Transverse colon (tissue), 4 donors: Measurements from ENCODE around the gene PROSER3. TPM values are rescaled to one million over a fixed set of nuclear protein-coding genes. Genes with fewer than 3 reads are reported as not detected.
A peak's percentile ranks its signal among the peaks of the same experiment; 100 is the strongest.

Experiments used
- DNase-seq: peaks from one replicate; pipeline ENCODE4 v3.0.0-alpha.2; 2019
- H3K27ac ChIP-seq, 4 donors: fragments of 200-600 bp; sonication (generic); 2 replicates each; pipeline ENCODE4 v1.5.1; 2016 to 2018; ENCODE audit warnings: inconsistent platforms in 4 of 4
- H3K27me3 ChIP-seq: fragments of 200-600 bp; sonication (generic); 2 replicates; pipeline ENCODE4 v1.5.1; 2017; ENCODE audit warnings: inconsistent platforms
- H3K36me3 ChIP-seq, 4 donors: fragments of 200-600 bp; sonication (generic); 2 replicates each; pipeline ENCODE4 v1.5.1; 2017 to 2019; ENCODE audit warnings: inconsistent platforms in 4 of 4
- H3K4me1 ChIP-seq, 4 donors: fragments of 200-600 bp; sonication (generic); 2 replicates each; pipeline ENCODE4 v1.5.1; 2017 to 2020; ENCODE audit warnings: inconsistent platforms in 4 of 4
- H3K4me3 ChIP-seq, 4 donors: fragments of 200-600 bp; sonication (generic); 1 replicate in 1 of 4; 2 replicates in 3 of 4; pipeline versions ENCODE4 v1.5.1 to v1.6.1; 2017 to 2019; ENCODE audit warnings: inconsistent platforms in 4 of 4
- H3K9me3 ChIP-seq, 2 donors: fragments of 200-600 bp; sonication (generic); 2 replicates each; pipeline ENCODE4 v1.5.1; 2017 to 2019; ENCODE audit warnings: inconsistent platforms in 2 of 2
- EP300 ChIP-seq: sonication (generic); formaldehyde crosslinking; IDR thresholded peaks from one replicate; pipeline ENCODE4 v1.6.1; 2017; ENCODE audit warnings: antibody characterized with exemption, low read depth
- POLR2A ChIP-seq: fragments of 450-650 bp; IDR thresholded peaks from one replicate; pipeline ENCODE4 v1.6.1; 2016; ENCODE audit warnings: antibody characterized with exemption, mild to moderate bottlenecking, moderate library complexity
- POLR2AphosphoS5 ChIP-seq, 3 donors: sonication (generic); formaldehyde crosslinking; IDR thresholded peaks; one replicate each; pipeline ENCODE4 v1.6.1; 2016; ENCODE audit warnings: antibody characterized with exemption in 3 of 3
- WGBS, 2 donors: methylation state at CpG; one replicate each; pipeline ENCODE4 v1.1.5; 2018; ENCODE audit warnings: low coverage in 1 of 2; 5-methylcytosine and 5-hydroxymethylcytosine counted together
- in situ Hi-C, 4 donors: fragments of 200-750 bp; cut with MboI; loops; one replicate each; pipeline versions ENCODE4 v1.15.0 to v1.15.1; 2017; ENCODE audit warnings: low sequenced_read_pairs in 3 of 4, low pct_ligation_motif_present in 1 of 4, low pct_unique_long_range_greater_than_20kb in 1 of 4
- intact Hi-C: fragments of 100-400 bp; cut with DNase I; formaldehyde crosslinking; loops from one replicate; pipeline ENCODE4 v1.15.1; 2023; ENCODE audit warnings: low total_unique reads
- total RNA-seq, 4 donors: library from RNA; depleted of rRNA; stranded (reverse); fragments of >200 nt; gene quantifications; one replicate each; pipeline ENCODE4 v1.1.0, GENCODE V29; 2016
- TF ChIP-seq, protein P1 (sequence below), 5 experiments: fragments of 200-600 bp in 3 of 5; fragments of 450-650 bp in 2 of 5; sonication (generic) in 3 of 5; IDR thresholded peaks; 1 replicate in 2 of 5; 2 replicates in 3 of 5; pipeline ENCODE4 v1.5.1; 2016 to 2017; ENCODE audit warnings: antibody characterized with exemption in 5 of 5, inconsistent platforms in 3 of 5, mild to moderate bottlenecking in 2 of 5, moderate library complexity in 1 of 5

Gene PROSER3
- total RNA-seq, 4 donors from 2014 or later = 9.2 to 42.8 (median 24.6) TPM

DNA sequence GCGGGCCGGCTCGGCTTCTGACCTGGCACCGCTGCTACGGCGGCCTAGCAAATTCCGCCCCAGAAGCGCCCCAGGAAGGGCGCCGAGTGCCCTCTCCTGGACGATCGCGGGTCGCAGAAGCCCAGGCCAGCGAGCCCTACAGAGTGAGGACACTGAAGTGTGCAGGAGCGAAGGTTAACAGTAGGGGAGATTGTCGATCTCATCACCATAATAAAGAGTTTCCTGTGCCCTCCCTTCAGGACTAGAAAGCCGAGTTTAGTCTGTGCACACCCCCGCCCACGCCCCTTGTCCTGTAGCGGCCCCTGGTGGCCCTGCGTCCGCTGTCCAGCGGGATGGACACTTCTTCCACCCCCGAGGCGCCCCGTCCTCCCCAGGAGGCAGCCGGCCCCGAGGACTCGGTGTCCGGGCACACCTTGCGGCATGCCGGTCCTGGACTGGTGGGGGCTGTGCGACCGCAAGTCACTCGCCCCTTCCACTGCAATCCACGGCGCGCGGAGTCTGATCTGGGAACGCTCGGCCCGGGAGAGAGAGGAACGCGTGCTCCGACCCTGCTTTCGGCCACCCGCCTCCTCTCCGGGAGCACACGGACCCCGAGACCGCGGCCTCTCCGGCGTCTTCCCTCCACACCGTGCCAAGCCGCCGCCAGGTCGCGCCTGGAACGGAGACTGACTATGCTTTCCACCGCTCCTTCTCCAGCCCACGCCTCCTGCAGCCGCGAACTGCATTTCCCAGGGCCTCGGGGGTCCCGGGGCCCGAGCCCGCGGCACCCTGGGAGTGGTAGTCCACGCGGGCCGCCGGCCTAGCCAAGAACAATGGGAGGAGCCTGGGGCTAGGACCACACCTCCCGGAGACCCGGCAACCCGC is 40.9 kb upstream of the PROSER3 start:
- no peaks in the 10 kb centered on the region for H3K27me3 ChIP-seq
- peak; percentile 89 for DNase-seq
- peaks cover 18 to 28% (median 24%) of the 10 kb centered on the region in 4 donors for H3K4me1 ChIP-seq
- H3K4me3 ChIP-seq = peak overlapping the region; percentile 75 to 89 (median 86)
- peak in 2 of 3 donors; percentile 53 to 54 for TF ChIP-seq POLR2AphosphoS5 (IDR thresholded peaks at IDR 0.05)
- TF ChIP-seq, protein P1, sequence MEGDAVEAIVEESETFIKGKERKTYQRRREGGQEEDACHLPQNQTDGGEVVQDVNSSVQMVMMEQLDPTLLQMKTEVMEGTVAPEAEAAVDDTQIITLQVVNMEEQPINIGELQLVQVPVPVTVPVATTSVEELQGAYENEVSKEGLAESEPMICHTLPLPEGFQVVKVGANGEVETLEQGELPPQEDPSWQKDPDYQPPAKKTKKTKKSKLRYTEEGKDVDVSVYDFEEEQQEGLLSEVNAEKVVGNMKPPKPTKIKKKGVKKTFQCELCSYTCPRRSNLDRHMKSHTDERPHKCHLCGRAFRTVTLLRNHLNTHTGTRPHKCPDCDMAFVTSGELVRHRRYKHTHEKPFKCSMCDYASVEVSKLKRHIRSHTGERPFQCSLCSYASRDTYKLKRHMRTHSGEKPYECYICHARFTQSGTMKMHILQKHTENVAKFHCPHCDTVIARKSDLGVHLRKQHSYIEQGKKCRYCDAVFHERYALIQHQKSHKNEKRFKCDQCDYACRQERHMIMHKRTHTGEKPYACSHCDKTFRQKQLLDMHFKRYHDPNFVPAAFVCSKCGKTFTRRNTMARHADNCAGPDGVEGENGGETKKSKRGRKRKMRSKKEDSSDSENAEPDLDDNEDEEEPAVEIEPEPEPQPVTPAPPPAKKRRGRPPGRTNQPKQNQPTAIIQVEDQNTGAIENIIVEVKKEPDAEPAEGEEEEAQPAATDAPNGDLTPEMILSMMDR (IDR thresholded peaks at IDR 0.05) = peak; percentile 90 to 97 (median 93)
- TF ChIP-seq EP300 = no peak
- peak; percentile 44 for TF ChIP-seq POLR2A
- in situ Hi-C loops = no loop called here
- no peaks in the 10 kb centered on the region for H3K9me3 ChIP-seq
- intact Hi-C loops = loop anchor here (10.0 kb wide), 1 partner anchor 172 kb away; the partner anchor contains the start of gene TMEM147
- H3K27ac ChIP-seq = peak overlapping the region; percentile 91 to 95 (median 92)
- peaks cover 0 to 6% (median 0%) of the 10 kb centered on the region in 4 donors for H3K36me3 ChIP-seq
- WGBS, 2 donors = 1% methylated on average over 62 of the region's 77 CpGs; no CpG with 5 or more reads in 1 of the 2 donors

DNA sequence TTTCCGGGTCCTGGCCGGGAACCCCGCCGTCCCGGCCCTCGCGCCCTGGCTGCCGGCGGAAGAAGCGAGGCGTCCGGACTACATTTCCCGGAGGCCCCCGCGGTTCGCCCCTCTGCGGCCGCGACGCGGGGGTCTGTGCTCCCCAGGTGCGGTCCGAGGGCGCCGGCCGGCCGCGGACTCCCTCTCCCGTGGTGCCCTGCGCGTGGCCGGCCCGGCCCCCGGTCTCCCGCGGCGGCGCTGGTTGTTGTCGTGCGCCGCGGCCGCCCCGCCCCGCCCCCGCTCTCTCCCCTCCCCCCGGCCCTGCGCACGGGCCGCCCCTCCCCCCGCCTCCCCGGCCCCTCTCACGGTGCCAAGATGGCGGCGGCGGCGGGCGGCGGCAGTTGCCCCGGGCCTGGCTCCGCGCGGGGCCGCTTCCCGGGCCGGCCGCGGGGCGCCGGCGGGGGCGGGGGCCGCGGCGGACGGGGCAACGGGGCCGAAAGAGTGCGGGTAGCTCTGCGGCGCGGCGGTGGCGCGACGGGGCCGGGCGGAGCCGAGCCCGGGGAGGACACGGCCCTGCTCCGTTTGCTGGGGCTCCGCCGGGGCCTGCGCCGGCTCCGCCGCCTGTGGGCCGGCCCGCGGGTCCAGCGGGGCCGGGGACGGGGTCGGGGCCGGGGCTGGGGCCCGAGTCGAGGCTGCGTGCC is 40.2 kb upstream of the PROSER3 start, which contains the start of gene KMT2B:
Gene KMT2B, plus strand, starts transcription at position 339 of the 680 bp plus-strand sequence. Its CDS starts 16 bp downstream, at position 355.
- 1% methylated on average over 33 of the region's 109 CpGs; no CpG with 5 or more reads in 1 of the 2 donors for WGBS, 2 donors
- intact Hi-C loops = loop anchor here (10.0 kb wide), 1 partner anchor 173 kb away; the partner anchor contains the start of gene TMEM147
- Histone ChIP-seq H3K36me3 (peaks cover 0 to 12% (median 3%) of the 10 kb centered on the region in 4 donors), H3K4me3 (peak within 1 kb of the TSS; percentile 81 to 89 (median 86)), H3K9me3 (no peaks in the 10 kb centered on the region), H3K27ac (peak within 1 kb of the TSS; percentile 91 to 95 (median 92)), H3K4me1 (peaks cover 18 to 28% (median 24%) of the 10 kb centered on the region in 4 donors), H3K27me3 (no peaks in the 10 kb centered on the region)
- in situ Hi-C loops = no loop called here
- TF ChIP-seq POLR2AphosphoS5 (IDR thresholded peaks at IDR 0.05) = peak in 1 of 3 donors; percentile 7
- no peak for TF ChIP-seq EP300
- peak; percentile 96 for DNase-seq

DNA sequence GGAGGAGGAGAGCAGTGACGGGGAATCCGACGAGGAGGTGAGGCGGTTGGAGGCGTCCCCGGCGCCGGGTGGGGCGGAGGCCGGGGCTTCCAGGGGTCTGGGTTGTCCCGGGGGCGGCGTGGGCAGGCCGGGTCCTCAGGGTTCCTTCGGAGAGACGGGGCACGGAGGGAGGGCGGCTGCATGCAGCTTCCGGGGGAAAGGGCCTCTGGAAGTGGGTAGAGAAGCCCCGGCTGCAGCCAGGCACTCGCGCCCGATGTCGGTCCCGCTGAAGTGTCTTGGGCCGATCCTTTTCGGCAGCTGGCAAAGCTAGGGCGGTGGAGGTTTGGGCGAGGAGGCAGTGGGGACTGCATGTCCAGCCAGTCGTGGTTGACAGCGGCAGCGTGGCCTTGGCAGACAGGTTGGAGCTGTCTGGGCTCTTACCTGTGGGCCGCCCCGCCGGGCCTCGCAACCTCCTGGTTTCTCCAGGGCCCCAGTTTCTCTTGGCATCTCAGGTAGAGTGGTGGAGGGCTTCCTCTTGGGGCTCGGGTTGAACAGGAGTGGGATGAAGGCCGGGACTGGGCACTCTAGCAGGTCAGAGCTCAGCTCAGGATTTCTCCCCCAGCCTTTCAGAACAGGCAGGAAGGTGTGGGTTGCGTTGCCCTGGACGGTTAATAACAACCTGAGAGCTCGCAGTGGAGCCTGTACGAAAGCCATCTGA is 39.5 kb upstream of the PROSER3 start:
- peak; percentile 49 for DNase-seq
- intact Hi-C loops (loop anchor here (10.0 kb wide), 1 partner anchor 174 kb away; the partner anchor contains the start of gene TMEM147), in situ Hi-C loops (no loop called here)
- no peaks in the 10 kb centered on the region for H3K9me3 ChIP-seq
- peaks cover 18 to 28% (median 24%) of the 10 kb centered on the region in 4 donors for H3K4me1 ChIP-seq
- peaks cover 0 to 19% (median 7%) of the 10 kb centered on the region in 4 donors for H3K36me3 ChIP-seq
- H3K27ac ChIP-seq = peak overlapping the region; percentile 91 to 95 (median 92)
- peak overlapping the region; percentile 52 to 89 (median 85) for H3K4me3 ChIP-seq
- WGBS, 2 donors = 0 to 1% methylated on average over 1 to 15 of the region's 42 CpGs
- no peak for TF ChIP-seq POLR2AphosphoS5 (IDR thresholded peaks at IDR 0.05)
- TF ChIP-seq, protein P1 (IDR thresholded peaks at IDR 0.05) = no peak
- TF ChIP-seq EP300 = no peak
- no peak for TF ChIP-seq POLR2A
- H3K27me3 ChIP-seq = no peaks in the 10 kb centered on the region

DNA sequence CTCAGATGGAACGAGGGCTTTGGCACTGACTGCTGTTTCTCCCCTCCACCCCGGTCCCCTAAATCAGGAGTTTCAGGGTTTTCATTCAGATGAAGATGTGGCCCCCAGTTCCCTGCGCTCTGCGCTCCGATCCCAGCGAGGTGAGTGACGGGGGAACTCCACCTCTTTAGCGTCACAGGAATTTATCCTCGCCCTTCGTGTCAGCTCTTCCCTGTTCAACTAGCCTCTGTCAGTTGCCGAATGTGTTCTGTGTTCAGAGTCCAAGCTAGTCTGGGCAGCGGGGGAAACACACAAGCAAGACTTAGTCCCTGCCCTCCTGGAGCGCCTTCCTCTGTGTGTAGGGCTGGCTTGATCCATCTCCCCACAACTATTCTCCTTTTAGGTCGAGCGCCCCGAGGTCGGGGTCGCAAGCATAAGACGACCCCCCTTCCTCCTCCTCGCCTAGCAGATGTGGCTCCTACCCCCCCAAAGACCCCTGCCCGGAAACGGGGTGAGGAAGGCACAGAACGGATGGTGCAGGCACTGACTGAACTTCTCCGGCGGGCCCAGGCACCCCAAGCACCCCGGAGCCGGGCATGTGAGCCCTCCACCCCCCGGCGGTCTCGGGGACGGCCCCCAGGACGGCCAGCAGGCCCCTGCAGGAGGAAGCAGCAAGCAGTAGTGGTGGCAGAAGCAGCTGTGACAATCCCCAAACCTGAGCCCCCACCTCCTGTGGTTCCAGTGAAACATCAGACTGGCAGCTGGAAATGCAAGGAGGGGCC is 38.4 kb upstream of the PROSER3 start:
- Histone ChIP-seq H3K4me3 (peak overlapping the region in 1 of 4 donors; percentile 81), H3K9me3 (no peaks in the 10 kb centered on the region), H3K4me1 (peaks cover 18 to 28% (median 24%) of the 10 kb centered on the region in 4 donors), H3K27ac (no peak overlapping the region), H3K27me3 (no peaks in the 10 kb centered on the region), H3K36me3 (peaks cover 0 to 30% (median 12%) of the 10 kb centered on the region in 4 donors)
- no peak for DNase-seq
- 85 to 87% methylated on average over 8 to 32 of the region's 32 CpGs for WGBS, 2 donors
- in situ Hi-C loops (no loop called here), intact Hi-C loops (loop anchor here (10.0 kb wide), 1 partner anchor 175 kb away; the partner anchor contains the start of gene TMEM147)
- TF ChIP-seq EP300 (no peak), POLR2A (no peak)
